GM10266 (cell line): Measurements from ENCODE around the gene KRTAP3-3.

Source experiments
- DNase-seq: peaks from one replicate; pipeline ENCODE4 v3.0.0; 2012; ENCODE audit errors: extremely low spot score
- TF ChIP-seq, protein P1 (sequence below): IDR thresholded peaks from 2 replicates; pipeline ENCODE4 v1.5.1; 2012; ENCODE audit warnings: mild to moderate bottlenecking, low read depth; ENCODE audit not compliant: control insufficient read depth, insufficient read depth; ENCODE audit errors: missing control alignments

KRTAP3-3 gene

DNA sequence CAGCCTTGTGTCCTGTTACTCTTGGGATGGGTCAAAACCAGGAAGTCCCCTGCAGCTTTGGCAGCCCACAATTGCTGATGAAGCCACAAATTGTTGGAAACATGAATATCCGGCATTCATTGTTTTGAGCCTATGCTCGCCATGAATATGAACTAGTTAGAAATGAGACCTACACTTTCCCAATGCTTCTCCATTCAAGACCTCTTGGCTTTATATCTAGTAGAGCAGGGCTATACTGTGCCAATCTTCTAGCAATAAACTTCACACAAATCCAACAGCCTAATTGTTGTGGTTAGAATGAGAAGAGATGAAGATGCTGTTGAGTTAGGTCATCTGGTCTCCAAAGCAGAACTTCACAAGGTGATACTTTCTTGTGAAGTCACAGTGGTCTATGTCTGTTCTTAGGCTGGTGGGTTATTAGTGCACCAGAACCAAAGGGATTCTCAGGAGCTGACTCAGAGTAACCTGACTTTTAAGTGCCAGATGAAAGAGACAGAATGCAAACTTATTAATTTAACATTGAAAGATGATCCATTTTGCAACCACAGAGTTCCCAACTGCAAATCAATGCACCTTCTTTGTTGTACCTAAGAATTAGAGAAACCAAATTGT is 42.8 kb downstream of the KRTAP3-3 start:
- TF ChIP-seq, protein P1, sequence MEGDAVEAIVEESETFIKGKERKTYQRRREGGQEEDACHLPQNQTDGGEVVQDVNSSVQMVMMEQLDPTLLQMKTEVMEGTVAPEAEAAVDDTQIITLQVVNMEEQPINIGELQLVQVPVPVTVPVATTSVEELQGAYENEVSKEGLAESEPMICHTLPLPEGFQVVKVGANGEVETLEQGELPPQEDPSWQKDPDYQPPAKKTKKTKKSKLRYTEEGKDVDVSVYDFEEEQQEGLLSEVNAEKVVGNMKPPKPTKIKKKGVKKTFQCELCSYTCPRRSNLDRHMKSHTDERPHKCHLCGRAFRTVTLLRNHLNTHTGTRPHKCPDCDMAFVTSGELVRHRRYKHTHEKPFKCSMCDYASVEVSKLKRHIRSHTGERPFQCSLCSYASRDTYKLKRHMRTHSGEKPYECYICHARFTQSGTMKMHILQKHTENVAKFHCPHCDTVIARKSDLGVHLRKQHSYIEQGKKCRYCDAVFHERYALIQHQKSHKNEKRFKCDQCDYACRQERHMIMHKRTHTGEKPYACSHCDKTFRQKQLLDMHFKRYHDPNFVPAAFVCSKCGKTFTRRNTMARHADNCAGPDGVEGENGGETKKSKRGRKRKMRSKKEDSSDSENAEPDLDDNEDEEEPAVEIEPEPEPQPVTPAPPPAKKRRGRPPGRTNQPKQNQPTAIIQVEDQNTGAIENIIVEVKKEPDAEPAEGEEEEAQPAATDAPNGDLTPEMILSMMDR = no peak
- no peak for DNase-seq

DNA sequence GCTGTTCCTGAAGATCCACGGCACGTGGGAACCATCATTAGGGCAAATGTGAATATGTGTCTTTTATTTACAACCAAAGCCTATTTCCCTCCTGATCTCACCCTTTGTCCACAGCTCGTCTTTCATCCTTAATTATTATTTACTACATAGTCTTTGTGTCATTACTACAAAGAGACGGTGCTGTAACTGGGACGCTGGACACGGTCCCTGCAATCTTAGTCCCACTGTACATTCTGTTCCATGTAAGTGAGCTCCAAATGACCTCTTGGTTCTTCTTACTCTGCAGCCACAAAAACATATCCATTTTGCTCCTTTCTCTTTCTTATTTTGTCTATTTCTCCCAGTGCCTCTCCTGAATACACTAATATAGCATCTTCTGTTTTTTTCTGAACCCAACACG is 43.8 kb downstream of the KRTAP3-3 start:
- no peak for DNase-seq
- TF ChIP-seq, protein P1 = no peak

DNA sequence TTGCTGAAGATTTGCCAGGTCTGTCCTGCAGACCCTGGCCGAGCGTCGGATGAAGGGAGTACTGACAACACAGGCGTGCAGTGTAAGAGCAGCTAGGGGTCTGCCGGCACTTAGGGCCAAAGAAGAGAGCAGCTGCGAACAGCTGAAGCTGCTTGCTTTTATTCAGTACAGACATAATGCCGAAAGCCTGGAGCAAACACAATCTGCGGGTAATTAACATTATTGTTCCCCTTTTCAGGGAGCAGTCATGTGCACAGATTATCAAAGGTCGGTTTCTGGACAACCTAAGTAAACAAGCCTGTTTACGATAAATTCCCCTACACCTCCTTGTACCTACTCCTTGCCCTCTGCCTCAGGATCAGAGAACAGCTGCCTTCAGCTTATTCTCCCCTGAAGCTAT is 44.5 kb downstream of the KRTAP3-3 start:
- DNase-seq = no peak
- TF ChIP-seq, protein P1 = no peak

DNA sequence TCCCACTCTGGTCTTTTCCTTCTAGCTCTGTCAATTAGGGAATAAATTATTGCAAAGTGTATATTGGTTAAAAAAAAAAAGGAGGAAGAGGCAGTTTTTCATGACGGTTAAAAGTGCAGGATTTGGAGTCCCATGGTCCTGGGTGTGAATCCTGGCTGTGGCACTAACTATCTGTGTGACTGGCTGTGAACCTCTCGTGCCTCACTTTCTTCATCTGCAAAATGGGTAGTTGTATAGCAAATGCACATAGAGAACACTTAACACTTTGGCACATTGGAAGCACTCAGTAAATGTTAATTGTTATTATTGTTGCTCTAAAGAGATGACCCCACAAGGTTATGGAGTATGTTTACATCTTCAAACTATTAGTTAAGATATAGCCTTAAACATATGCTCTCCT is 46.0 kb downstream of the KRTAP3-3 start:
- no peak for DNase-seq

GRCh38 chr17:40945414-40945813 is 48.5 kb downstream of the KRTAP3-3 start:
- TF ChIP-seq, protein P1 = no peak
- DNase-seq = no peak

More for the DNA sequence above, 46.0 kb downstream of the KRTAP3-3 start:
- TF ChIP-seq, protein P1 = no peak

- TF ChIP-seq, protein P1 = no peak
- no peak for DNase-seq
Observed at GRCh38 chr17:40944531-40944930, 49.4 kb downstream of the KRTAP3-3 start.
